Measurements from ENCODE around the gene LDHAL6B.

GRCh38 chr15:59242649-59243048 lies 36.0 kb downstream of the LDHAL6B start:
- TF ChIP-seq BACH1 (tag; IDR thresholded peaks at IDR 0.05), result no peak
- TF ChIP-seq SAP30 (IDR thresholded peaks at IDR 0.05; ENCODE audit: borderline replicate concordance, insufficient read depth, low read depth, low read length, poor library complexity, severe bottlenecking), result no peak
